GM12878 (cell line): ENCODE measurements around the gene ATXN2. TPM values are rescaled to one million over a fixed set of nuclear protein-coding genes. Genes with fewer than 3 reads are reported as not detected.
A peak's percentile ranks its signal among the peaks of the same experiment; 100 is the strongest.

Experiments used
- ATF7 ChIP-seq: fragments of 450-650 bp; IDR thresholded peaks from 2 replicates; pipeline ENCODE4 v1.6.1; 2016; ENCODE audit warnings: low read depth, mild to moderate bottlenecking
- CHD1 ChIP-seq: IDR thresholded peaks from 2 replicates; pipeline ENCODE4 v1.6.1; 2012; ENCODE audit warnings: low read depth, low read length, improper control_type of control experiment
- CREB1 ChIP-seq: IDR thresholded peaks from 2 replicates; pipeline ENCODE4 v1.6.1; 2012; ENCODE audit warnings: low read depth, mild to moderate bottlenecking, inconsistent platforms
- CREM ChIP-seq: IDR thresholded peaks from 2 replicates; pipeline ENCODE4 v1.6.1; 2014; ENCODE audit warnings: antibody characterized with exemption, low read depth
- FOXM1 ChIP-seq: IDR thresholded peaks from 2 replicates; pipeline ENCODE4 v1.6.1; 2012; ENCODE audit warnings: low read depth, mild to moderate bottlenecking, inconsistent platforms, low read length, moderate library complexity
- HDAC2 ChIP-seq: fragments of 200-600 bp; sonication (generic); IDR thresholded peaks from 2 replicates; pipeline ENCODE4 v1.6.1; 2017
- MAX ChIP-seq: IDR thresholded peaks from 2 replicates; pipeline ENCODE4 v1.6.1; 2012; ENCODE audit warnings: low read depth, low read length, improper control_type of control experiment
- MEF2A ChIP-seq: IDR thresholded peaks from 2 replicates; pipeline ENCODE4 v1.6.1; 2011; ENCODE audit warnings: low read depth, mild to moderate bottlenecking, low read length, moderate library complexity; ENCODE audit not compliant: insufficient read depth
- MLLT1 ChIP-seq: fragments of 450-650 bp; IDR thresholded peaks from 2 replicates; pipeline ENCODE4 v1.6.1; 2016; ENCODE audit warnings: mild to moderate bottlenecking
- NBN ChIP-seq: fragments of 450-650 bp; IDR thresholded peaks from 2 replicates; pipeline ENCODE4 v1.6.1; 2016
- PAX5 ChIP-seq: IDR thresholded peaks from 2 replicates; pipeline ENCODE4 v1.6.1; 2011; ENCODE audit warnings: low read depth, low read length, borderline replicate concordance
- RAD21 ChIP-seq: IDR thresholded peaks from 2 replicates; pipeline ENCODE4 v1.6.1; 2011; ENCODE audit warnings: mild to moderate bottlenecking, low read depth, low read length, moderate library complexity; ENCODE audit not compliant: insufficient read depth
- SMAD1 ChIP-seq: fragments of 450-650 bp; IDR thresholded peaks from 2 replicates; pipeline ENCODE4 v1.6.1; 2018; ENCODE audit warnings: mild to moderate bottlenecking, low read depth; ENCODE audit not compliant: partially characterized antibody
- SREBF1 ChIP-seq: IDR thresholded peaks from 2 replicates; pipeline ENCODE4 v1.6.1; 2012; ENCODE audit warnings: mild to moderate bottlenecking, low read length
- TAF1 ChIP-seq: IDR thresholded peaks from 2 replicates; pipeline ENCODE4 v1.6.1; 2011; ENCODE audit warnings: mild to moderate bottlenecking, low read depth, low read length, borderline replicate concordance
- TCF12 ChIP-seq: IDR thresholded peaks from 2 replicates; pipeline ENCODE4 v1.6.1; 2011; ENCODE audit warnings: low read depth, mild to moderate bottlenecking, low read length
- ZBED1 ChIP-seq: IDR thresholded peaks from 2 replicates; pipeline ENCODE4 v1.6.1; 2016; ENCODE audit warnings: borderline replicate concordance
- ZNF274 ChIP-seq: IDR thresholded peaks from one replicate; pipeline ENCODE4 v1.8.0; 2011; ENCODE audit not compliant: insufficient read length, insufficient read depth
- polyA plus RNA-seq, 11 experiments: library from polyadenylated mRNA; depleted of rRNA in 4 of 11; unstranded in 6 of 11; stranded (reverse) in 5 of 11; fragments of >200 nt; fragmentation: Nextera tagmentation in 4 of 11; fragmentation: Illumina TruSeq in 1 of 11; extraction: Ambion mirVana in 4 of 11; extraction: Trizol in 1 of 11; gene quantifications; 1 replicate in 1 of 11; 2 replicates in 10 of 11; pipeline versions ENCODE4 v1.2.1 to v1.2.3, GENCODE V29; 2011 to 2016; ENCODE audit warnings: inconsistent platforms in 2 of 11, missing spikeins in 2 of 11, low read depth in 1 of 11
- total RNA-seq, 4 experiments: library from RNA; depleted of rRNA in 3 of 4; stranded (reverse); fragments of >200 nt in 3 of 4; fragmentation: Illumina TruSeq in 1 of 4; extraction: Trizol in 1 of 4; gene quantifications; 2 replicates each; pipeline versions ENCODE4 v1.2.1 to v1.2.3, GENCODE V29; 2013 to 2021
- TF ChIP-seq, protein P1 (sequence below): fragments of 450-650 bp; IDR thresholded peaks from 2 replicates; pipeline ENCODE4 v1.6.1; 2014; ENCODE audit warnings: mild to moderate bottlenecking
- TF ChIP-seq, protein P2 (sequence below): IDR thresholded peaks from 2 replicates; pipeline ENCODE4 v1.6.1; 2011; ENCODE audit warnings: mild to moderate bottlenecking, low read depth, low read length, moderate library complexity; ENCODE audit not compliant: insufficient replicate concordance
- TF ChIP-seq, protein P3 (sequence below): IDR thresholded peaks from 2 replicates; pipeline ENCODE4 v1.6.1; 2011; ENCODE audit warnings: borderline replicate concordance, low read depth, mild to moderate bottlenecking, moderate library complexity, low read length; ENCODE audit not compliant: insufficient read depth, poor library complexity, severe bottlenecking
- TF ChIP-seq, protein P4 (sequence below): fragments of 450-650 bp; IDR thresholded peaks from 2 replicates; pipeline ENCODE4 v1.6.1; 2017; ENCODE audit warnings: antibody characterized with exemption, mild to moderate bottlenecking, moderate library complexity

ATXN2 gene
- total and polyA plus RNA-seq, 10 of the 15 experiments (the other 5 are each of a cell fraction or from before 2014, with no cell fraction given) = 8.8 to 31.5 (median 19.0) TPM

DNA sequence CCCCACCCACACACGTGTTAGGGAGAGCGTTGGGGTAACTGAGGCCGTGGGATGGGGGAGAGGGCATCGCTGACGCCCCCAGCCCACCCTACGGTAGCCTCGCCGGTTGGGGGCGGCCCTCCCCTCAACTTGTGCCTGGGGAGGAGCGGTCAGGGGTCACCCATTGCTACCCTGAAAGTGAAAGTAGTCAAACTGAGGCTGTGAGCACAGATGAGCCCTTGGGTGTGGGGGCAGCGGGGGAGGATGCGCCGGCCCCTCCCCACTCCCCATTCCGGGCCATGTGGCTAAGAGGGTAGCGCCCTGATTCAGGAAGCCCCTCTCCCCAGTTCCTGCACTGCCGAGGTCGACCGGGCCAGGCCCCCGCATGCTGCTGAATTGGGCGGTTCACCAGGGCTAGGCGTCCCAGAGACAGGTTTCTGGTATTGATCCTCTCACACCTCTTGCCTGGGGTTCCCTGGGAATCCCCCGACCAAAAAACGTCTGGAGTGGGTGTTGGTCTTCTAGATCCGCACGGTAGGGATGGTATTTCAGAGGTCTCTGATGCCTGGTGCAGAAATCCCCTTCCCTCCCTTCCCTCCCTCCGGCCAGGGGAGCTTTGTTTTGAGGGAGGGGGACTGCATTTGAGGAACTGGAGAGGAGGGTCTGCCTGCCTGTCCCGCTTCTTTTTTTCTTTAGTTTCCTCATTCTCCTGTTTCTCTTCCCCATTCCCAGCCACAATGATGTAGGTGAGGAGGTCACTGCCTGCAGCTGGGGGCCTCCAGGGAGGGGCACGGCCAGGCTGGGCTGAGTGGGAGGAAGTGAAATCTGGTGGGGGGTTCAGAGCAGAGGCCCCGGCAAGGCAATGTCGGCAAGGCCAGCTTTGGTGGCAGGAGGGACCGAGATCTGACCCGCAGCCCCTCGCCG, 192.4 kb downstream of the ATXN2 start (continued):
- TF ChIP-seq ZBED1 (no peak), FOXM1 (no peak), HDAC2 (no peak), CREM (no peak; the same call in 1 of the 2 replicates), PAX5 (no peak), CHD1 (no peak), TAF1 (no peak), MLLT1 (no peak; the same call in 1 of the 2 replicates), NBN (0 out of 2 replicates have a peak, but pooled peaks have one; percentile 30), MAX (no peak; the same call in 1 of the 2 replicates), SMAD1 (no peak), TCF12 (peak; percentile 85), ATF7 (no peak; the same call in none of the 2 replicates), RAD21 (no peak), SREBF1 (no peak), ZNF274 (no peak), CREB1 (no peak), MEF2A (no peak)
- TF ChIP-seq, protein P1, sequence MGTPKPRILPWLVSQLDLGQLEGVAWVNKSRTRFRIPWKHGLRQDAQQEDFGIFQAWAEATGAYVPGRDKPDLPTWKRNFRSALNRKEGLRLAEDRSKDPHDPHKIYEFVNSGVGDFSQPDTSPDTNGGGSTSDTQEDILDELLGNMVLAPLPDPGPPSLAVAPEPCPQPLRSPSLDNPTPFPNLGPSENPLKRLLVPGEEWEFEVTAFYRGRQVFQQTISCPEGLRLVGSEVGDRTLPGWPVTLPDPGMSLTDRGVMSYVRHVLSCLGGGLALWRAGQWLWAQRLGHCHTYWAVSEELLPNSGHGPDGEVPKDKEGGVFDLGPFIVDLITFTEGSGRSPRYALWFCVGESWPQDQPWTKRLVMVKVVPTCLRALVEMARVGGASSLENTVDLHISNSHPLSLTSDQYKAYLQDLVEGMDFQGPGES = no peak
- TF ChIP-seq, protein P2, sequence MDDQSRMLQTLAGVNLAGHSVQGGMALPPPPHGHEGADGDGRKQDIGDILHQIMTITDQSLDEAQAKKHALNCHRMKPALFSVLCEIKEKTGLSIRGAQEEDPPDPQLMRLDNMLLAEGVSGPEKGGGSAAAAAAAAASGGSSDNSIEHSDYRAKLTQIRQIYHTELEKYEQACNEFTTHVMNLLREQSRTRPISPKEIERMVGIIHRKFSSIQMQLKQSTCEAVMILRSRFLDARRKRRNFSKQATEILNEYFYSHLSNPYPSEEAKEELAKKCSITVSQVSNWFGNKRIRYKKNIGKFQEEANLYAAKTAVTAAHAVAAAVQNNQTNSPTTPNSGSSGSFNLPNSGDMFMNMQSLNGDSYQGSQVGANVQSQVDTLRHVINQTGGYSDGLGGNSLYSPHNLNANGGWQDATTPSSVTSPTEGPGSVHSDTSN = no peak
- TF ChIP-seq, protein P3, sequence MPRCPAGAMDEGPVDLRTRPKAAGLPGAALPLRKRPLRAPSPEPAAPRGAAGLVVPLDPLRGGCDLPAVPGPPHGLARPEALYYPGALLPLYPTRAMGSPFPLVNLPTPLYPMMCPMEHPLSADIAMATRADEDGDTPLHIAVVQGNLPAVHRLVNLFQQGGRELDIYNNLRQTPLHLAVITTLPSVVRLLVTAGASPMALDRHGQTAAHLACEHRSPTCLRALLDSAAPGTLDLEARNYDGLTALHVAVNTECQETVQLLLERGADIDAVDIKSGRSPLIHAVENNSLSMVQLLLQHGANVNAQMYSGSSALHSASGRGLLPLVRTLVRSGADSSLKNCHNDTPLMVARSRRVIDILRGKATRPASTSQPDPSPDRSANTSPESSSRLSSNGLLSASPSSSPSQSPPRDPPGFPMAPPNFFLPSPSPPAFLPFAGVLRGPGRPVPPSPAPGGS = no peak
- TF ChIP-seq, protein P4, sequence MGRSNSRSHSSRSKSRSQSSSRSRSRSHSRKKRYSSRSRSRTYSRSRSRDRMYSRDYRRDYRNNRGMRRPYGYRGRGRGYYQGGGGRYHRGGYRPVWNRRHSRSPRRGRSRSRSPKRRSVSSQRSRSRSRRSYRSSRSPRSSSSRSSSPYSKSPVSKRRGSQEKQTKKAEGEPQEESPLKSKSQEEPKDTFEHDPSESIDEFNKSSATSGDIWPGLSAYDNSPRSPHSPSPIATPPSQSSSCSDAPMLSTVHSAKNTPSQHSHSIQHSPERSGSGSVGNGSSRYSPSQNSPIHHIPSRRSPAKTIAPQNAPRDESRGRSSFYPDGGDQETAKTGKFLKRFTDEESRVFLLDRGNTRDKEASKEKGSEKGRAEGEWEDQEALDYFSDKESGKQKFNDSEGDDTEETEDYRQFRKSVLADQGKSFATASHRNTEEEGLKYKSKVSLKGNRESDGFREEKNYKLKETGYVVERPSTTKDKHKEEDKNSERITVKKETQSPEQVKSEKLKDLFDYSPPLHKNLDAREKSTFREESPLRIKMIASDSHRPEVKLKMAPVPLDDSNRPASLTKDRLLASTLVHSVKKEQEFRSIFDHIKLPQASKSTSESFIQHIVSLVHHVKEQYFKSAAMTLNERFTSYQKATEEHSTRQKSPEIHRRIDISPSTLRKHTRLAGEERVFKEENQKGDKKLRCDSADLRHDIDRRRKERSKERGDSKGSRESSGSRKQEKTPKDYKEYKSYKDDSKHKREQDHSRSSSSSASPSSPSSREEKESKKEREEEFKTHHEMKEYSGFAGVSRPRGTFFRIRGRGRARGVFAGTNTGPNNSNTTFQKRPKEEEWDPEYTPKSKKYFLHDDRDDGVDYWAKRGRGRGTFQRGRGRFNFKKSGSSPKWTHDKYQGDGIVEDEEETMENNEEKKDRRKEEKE = no peak
